HG03457 (cell line): ENCODE measurements around the gene ECE1.

Experiments
- ATAC-seq: cut with Tn5 transposase; IDR thresholded peaks from one replicate; pipeline ENCODE4 v1.9.1; 2021; ENCODE audit warnings: moderate number of reproducible peaks; ENCODE audit not compliant: unreplicated experiment

ECE1 gene

GRCh38 chr1:21289700-21290545 lies at the start of gene ECE1:
ECE1 (minus strand) TSS chr1:21290463; CDS start chr1:21290414, 49 bp downstream.
- ATAC-seq = no peak

GRCh38 chr1:21339356-21340229 lies 49.3 kb upstream of the ECE1 start:
- ATAC-seq = no peak

- ATAC-seq = no peak
These were observed 48.5 kb upstream of the ECE1 start for GRCh38 chr1:21338573-21339355.

GRCh38 chr1:21337928-21338572 lies 47.8 kb upstream of the ECE1 start:
- ATAC-seq = no peak

GRCh38 chr1:21337454-21337927 lies 47.2 kb upstream of the ECE1 start:
- no peak for ATAC-seq

GRCh38 chr1:21337010-21337437 lies 46.8 kb upstream of the ECE1 start:
- ATAC-seq = no peak

GRCh38 chr1:21335750-21336224 lies 45.5 kb upstream of the ECE1 start:
- ATAC-seq = no peak

- ATAC-seq = no peak
These were observed 44.9 kb upstream of the ECE1 start for GRCh38 chr1:21335088-21335691.

GRCh38 chr1:21334214-21335087 lies 44.2 kb upstream of the ECE1 start:
- ATAC-seq = peak; percentile 77

GRCh38 chr1:21333824-21334213 lies 43.6 kb upstream of the ECE1 start:
- no peak for ATAC-seq

- no peak for ATAC-seq
These were observed 42.5 kb upstream of the ECE1 start for GRCh38 chr1:21332554-21333311.

GRCh38 chr1:21331752-21332478 lies 41.7 kb upstream of the ECE1 start:
- ATAC-seq = no peak

- no peak for ATAC-seq
These were observed 40.3 kb upstream of the ECE1 start for GRCh38 chr1:21330544-21330943.

GRCh38 chr1:21329209-21329844 lies 39.1 kb upstream of the ECE1 start:
- ATAC-seq = no peak

- ATAC-seq = no peak
These were observed 37.5 kb upstream of the ECE1 start for GRCh38 chr1:21327566-21328323.

GRCh38 chr1:21326861-21327344 lies 36.6 kb upstream of the ECE1 start:
- ATAC-seq = no peak
